ENCODE results near the gene PROB1. TPM values are rescaled to one million over a fixed set of nuclear protein-coding genes. Genes with fewer than 3 reads are reported as not detected.

Gene PROB1
- total and polyA plus RNA-seq, 2 of the 13 experiments (the other 11 are each of a cell fraction or from before 2014, with no cell fraction given): 0.69 to 1.1 TPM

DNA sequence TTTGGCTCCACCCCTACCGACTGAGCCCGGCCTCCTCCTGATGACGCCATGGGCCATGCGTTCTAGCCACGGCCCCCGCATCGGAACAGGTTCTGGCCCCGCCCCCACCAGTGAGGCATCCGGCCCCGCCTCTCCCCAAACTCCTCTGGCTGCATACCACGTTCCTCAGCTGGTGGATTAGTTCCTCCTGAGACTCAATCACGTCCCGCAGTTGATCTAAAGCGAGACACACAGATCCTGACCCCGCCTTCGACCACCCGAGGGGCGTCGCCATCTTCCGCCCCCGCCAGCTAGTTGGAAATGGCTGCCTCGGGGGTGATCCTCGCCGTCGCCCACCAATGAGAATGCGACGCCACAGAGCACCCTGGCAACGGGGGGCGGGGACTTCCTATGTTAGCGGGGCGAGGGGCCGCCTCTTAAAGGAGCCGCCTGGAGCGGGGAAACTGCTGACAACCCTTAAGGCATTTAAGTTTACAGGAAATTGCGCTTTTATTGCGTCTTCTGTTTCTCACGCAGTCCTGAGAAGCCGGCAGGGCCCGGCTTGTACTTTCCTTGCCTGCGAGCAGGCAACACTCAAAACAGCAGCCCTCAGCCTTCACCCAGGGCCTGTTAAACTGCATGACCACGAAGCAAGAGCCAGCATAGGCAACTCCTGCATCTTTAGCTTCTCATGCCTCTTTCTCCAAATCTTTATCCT is 9.0 kb upstream of the PROB1 start, which contains the start of gene SPATA24 (continued):
- TF ChIP-seq IKZF5 (CRISPR knock-in tag; IDR thresholded peaks at IDR 0.05): peak; percentile 41; the same call in 1 of the 2 replicates
- 0 out of 2 replicates have a peak, but pooled peaks have one; percentile 25 for TF ChIP-seq REPIN1 (CRISPR knock-in tag; IDR thresholded peaks at IDR 0.05; ENCODE audit: borderline replicate concordance, low read depth)
- TF ChIP-seq TOPORS (CRISPR knock-in tag; IDR thresholded peaks at IDR 0.05): no peak
- TF ChIP-seq KDM4B (CRISPR knock-in tag; IDR thresholded peaks at IDR 0.05): no peak; the same call in 1 of the 2 replicates
- TF ChIP-seq SOX6 (IDR thresholded peaks at IDR 0.05): no peak
- TF ChIP-seq SOX6 (CRISPR knock-in tag; IDR thresholded peaks at IDR 0.05): 0 out of 2 replicates have a peak, but pooled peaks have one; percentile 24
- TF ChIP-seq GFI1 (CRISPR knock-in tag; IDR thresholded peaks at IDR 0.05; ENCODE audit: borderline replicate concordance): no peak; the same call in 1 of the 2 replicates
- no peak for TF ChIP-seq LRRFIP1 (CRISPR knock-in tag; conservative IDR thresholded peaks at IDR 0.05)
- TF ChIP-seq TGIF2 (CRISPR knock-in tag; IDR thresholded peaks at IDR 0.05): no peak
- TF ChIP-seq, protein P1, sequence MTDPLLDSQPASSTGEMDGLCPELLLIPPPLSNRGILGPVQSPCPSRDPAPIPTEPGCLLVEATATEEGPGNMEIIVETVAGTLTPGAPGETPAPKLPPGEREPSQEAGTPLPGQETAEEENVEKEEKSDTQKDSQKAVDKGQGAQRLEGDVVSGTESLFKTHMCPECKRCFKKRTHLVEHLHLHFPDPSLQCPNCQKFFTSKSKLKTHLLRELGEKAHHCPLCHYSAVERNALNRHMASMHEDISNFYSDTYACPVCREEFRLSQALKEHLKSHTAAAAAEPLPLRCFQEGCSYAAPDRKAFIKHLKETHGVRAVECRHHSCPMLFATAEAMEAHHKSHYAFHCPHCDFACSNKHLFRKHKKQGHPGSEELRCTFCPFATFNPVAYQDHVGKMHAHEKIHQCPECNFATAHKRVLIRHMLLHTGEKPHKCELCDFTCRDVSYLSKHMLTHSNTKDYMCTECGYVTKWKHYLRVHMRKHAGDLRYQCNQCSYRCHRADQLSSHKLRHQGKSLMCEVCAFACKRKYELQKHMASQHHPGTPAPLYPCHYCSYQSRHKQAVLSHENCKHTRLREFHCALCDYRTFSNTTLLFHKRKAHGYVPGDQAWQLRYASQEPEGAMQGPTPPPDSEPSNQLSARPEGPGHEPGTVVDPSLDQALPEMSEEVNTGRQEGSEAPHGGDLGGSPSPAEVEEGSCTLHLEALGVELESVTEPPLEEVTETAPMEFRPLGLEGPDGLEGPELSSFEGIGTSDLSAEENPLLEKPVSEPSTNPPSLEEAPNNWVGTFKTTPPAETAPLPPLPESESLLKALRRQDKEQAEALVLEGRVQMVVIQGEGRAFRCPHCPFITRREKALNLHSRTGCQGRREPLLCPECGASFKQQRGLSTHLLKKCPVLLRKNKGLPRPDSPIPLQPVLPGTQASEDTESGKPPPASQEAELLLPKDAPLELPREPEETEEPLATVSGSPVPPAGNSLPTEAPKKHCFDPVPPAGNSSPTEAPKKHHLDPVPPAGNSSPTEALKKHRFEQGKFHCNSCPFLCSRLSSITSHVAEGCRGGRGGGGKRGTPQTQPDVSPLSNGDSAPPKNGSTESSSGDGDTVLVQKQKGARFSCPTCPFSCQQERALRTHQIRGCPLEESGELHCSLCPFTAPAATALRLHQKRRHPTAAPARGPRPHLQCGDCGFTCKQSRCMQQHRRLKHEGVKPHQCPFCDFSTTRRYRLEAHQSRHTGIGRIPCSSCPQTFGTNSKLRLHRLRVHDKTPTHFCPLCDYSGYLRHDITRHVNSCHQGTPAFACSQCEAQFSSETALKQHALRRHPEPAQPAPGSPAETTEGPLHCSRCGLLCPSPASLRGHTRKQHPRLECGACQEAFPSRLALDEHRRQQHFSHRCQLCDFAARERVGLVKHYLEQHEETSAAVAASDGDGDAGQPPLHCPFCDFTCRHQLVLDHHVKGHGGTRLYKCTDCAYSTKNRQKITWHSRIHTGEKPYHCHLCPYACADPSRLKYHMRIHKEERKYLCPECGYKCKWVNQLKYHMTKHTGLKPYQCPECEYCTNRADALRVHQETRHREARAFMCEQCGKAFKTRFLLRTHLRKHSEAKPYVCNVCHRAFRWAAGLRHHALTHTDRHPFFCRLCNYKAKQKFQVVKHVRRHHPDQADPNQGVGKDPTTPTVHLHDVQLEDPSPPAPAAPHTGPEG (CRISPR knock-in tag; IDR thresholded peaks at IDR 0.05): no peak
- no peak; the same call in 1 of the 2 replicates for TF ChIP-seq BRD4 (CRISPR knock-in tag; IDR thresholded peaks at IDR 0.05)
- TF ChIP-seq HNRNPUL1 (IDR thresholded peaks at IDR 0.05; ENCODE audit: low read depth, low read length): no peak
- no peak for TF ChIP-seq ZNF143 (CRISPR knock-in tag; IDR thresholded peaks at IDR 0.05)
- peak; percentile 66; the same call in 1 of the 2 replicates for TF ChIP-seq MYC (CRISPR knock-in tag; IDR thresholded peaks at IDR 0.05; ENCODE audit: borderline replicate concordance)
- no peak for TF ChIP-seq ZFP37 (CRISPR knock-in tag; IDR thresholded peaks at IDR 0.05; ENCODE audit: borderline replicate concordance)
- no peak for TF ChIP-seq ZNF724P (CRISPR knock-in tag; IDR thresholded peaks at IDR 0.05; ENCODE audit: borderline replicate concordance)
- TF ChIP-seq NR0B2 (CRISPR knock-in tag; IDR thresholded peaks at IDR 0.05): 0 out of 2 replicates have a peak, but pooled peaks have one; percentile 31
- no peak for TF ChIP-seq NRL (CRISPR knock-in tag; IDR thresholded peaks at IDR 0.05; ENCODE audit: borderline replicate concordance)
- TF ChIP-seq ZNF354B (CRISPR knock-in tag; IDR thresholded peaks at IDR 0.05): no peak
- 0 out of 2 replicates have a peak, but pooled peaks have one; percentile 65 for TF ChIP-seq AKAP8 (CRISPR knock-in tag; IDR thresholded peaks at IDR 0.05)
